Type B pancreatic cell (in vitro differentiated cells): ENCODE data around the gene FKBP5. TPM values are rescaled to one million over a fixed set of nuclear protein-coding genes. Genes with fewer than 3 reads are reported as not detected.
"Not testable (repeated sequence)": the region's sequence is repeated elsewhere in the genome, so short reads cannot be mapped to it uniquely, and the experiment has no call there.

Experiments
- DNase-seq: peaks from one replicate; pipeline ENCODE4 v3.0.0; 2021; ENCODE audit warnings: mixed read lengths; ENCODE audit not compliant: unreplicated experiment; ENCODE audit errors: extremely low spot score
- H3K27ac Mint-ChIP-seq: 2 replicates; pipeline ENCODE4 v1.8.0; 2021; ENCODE audit warnings: mild to moderate bottlenecking, mixed read lengths
- H3K27me3 Mint-ChIP-seq: 2 replicates; pipeline ENCODE4 v1.8.0; 2021; ENCODE audit warnings: mixed read lengths
- H3K36me3 Mint-ChIP-seq: 2 replicates; pipeline ENCODE4 v1.8.0; 2021; ENCODE audit warnings: mixed read lengths
- H3K4me1 Mint-ChIP-seq: one replicate; pipeline ENCODE4 v1.8.0; 2021; ENCODE audit warnings: mixed read lengths; ENCODE audit not compliant: unreplicated experiment
- H3K4me3 Mint-ChIP-seq: 2 replicates; pipeline ENCODE4 v1.8.0; 2021; ENCODE audit warnings: mild to moderate bottlenecking, mixed read lengths
- H3K9me3 Mint-ChIP-seq: 2 replicates; pipeline ENCODE4 v1.8.0; 2021; ENCODE audit warnings: mixed read lengths
- total RNA-seq: library from RNA; stranded (reverse); gene quantifications from 2 replicates; pipeline ENCODE4 v1.2.1, GENCODE V29; 2021; ENCODE audit warnings: low replicate concordance
- TF ChIP-seq, protein P1 (sequence below): fragments of 200-600 bp; sonication (generic); conservative IDR thresholded peaks from 2 replicates; pipeline ENCODE4 v1.5.0; 2021; ENCODE audit warnings: antibody characterized with exemption, mild to moderate bottlenecking

FKBP5 gene
- total RNA-seq, 1 donor from 2014 or later = 12.5 TPM

DNA sequence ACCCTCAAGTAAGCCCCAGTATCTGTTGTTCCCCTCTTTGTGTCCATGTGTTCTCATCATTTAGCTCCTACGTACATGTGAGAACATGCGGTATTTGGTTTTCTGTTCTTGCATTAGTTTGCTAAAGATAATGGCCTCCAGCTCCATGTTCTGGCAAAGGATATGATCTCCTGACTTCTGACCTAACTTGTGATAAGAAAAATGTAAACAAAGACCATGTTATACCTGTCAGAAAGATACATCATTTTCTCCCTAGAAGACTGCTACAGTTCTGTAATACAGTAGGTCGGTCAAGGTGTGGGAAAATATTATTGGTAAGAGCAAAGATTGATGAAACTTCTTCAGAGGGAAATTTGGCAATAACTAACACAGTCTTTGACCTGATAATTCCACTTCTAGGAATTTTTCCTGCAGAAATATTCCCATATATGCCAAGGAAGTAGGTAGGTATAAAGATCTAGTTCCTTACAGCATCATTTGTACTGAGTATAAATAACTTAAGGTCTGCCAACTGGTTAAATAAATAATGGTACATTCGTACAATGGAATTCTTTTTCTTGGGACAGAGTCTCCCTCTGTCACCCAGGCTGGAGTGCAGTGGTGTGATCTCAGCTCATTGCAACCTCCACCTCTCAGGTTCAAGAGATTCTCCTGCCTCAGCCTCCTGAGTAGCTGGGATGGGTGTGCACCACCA lies 19.1 kb upstream of the FKBP5 start:
- Mint-ChIP-seq H3K9me3 (peaks cover 10% of the 10 kb centered on the region), H3K4me3 (no peak overlapping the region), H3K27ac (no peak overlapping the region), H3K4me1 (no peaks in the 10 kb centered on the region), H3K36me3 (no peaks in the 10 kb centered on the region), H3K27me3 (no peaks in the 10 kb centered on the region)
- DNase-seq = no peak
- TF ChIP-seq, protein P1, sequence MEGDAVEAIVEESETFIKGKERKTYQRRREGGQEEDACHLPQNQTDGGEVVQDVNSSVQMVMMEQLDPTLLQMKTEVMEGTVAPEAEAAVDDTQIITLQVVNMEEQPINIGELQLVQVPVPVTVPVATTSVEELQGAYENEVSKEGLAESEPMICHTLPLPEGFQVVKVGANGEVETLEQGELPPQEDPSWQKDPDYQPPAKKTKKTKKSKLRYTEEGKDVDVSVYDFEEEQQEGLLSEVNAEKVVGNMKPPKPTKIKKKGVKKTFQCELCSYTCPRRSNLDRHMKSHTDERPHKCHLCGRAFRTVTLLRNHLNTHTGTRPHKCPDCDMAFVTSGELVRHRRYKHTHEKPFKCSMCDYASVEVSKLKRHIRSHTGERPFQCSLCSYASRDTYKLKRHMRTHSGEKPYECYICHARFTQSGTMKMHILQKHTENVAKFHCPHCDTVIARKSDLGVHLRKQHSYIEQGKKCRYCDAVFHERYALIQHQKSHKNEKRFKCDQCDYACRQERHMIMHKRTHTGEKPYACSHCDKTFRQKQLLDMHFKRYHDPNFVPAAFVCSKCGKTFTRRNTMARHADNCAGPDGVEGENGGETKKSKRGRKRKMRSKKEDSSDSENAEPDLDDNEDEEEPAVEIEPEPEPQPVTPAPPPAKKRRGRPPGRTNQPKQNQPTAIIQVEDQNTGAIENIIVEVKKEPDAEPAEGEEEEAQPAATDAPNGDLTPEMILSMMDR = no peak

DNA sequence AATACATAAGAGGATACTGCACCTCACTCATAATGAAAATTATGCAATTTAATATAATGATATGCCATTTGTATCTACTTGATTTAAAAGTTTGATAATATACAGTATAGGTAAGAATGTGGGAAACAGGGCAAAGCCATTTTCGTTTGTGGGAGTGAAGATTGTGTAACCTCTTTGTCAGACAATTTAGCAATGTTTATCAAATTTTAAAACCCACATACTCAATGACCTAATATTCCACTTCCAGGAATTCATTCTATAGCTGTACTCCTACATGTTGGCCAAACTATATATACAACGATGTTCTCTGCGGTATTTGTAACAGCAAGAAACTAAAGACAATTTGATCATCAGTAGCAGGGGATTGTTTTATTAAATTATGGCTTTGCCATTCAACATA lies 17.8 kb upstream of the FKBP5 start:
- TF ChIP-seq, protein P1 = no peak
- H3K9me3 Mint-ChIP-seq = peaks cover 10% of the 10 kb centered on the region
- no peaks in the 10 kb centered on the region for H3K27me3 Mint-ChIP-seq
- H3K27ac Mint-ChIP-seq = no peak overlapping the region
- no peak for DNase-seq
- no peaks in the 10 kb centered on the region for H3K4me1 Mint-ChIP-seq
- H3K4me3 Mint-ChIP-seq = no peak overlapping the region
- no peaks in the 10 kb centered on the region for H3K36me3 Mint-ChIP-seq

DNA sequence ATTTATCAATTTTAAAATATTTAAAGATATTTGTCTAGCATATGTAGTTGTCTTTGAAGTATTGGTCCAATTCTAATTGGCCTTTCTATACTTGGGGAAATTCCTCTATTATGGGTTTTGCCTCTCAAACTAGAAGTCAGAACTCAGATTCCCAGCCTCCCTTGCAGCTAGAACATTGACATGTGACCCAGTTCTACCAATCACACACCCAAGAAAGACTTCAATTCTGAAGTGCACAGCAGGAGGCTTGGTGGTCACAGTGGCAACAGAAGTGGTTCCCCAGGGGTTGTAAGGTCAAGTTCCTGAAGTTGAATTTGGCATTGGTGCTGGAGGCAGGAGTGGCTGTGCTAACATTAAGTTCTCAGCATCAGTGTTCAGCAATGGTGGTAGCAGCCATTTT lies 14.8 kb upstream of the FKBP5 start:
- Mint-ChIP-seq H3K36me3 (no peaks in the 10 kb centered on the region), H3K4me3 (no peak overlapping the region), H3K27me3 (no peaks in the 10 kb centered on the region), H3K9me3 (peaks cover 6% of the 10 kb centered on the region), H3K4me1 (no peaks in the 10 kb centered on the region), H3K27ac (no peak overlapping the region)
- TF ChIP-seq, protein P1 = no peak
- peak; percentile 15 for DNase-seq

DNA sequence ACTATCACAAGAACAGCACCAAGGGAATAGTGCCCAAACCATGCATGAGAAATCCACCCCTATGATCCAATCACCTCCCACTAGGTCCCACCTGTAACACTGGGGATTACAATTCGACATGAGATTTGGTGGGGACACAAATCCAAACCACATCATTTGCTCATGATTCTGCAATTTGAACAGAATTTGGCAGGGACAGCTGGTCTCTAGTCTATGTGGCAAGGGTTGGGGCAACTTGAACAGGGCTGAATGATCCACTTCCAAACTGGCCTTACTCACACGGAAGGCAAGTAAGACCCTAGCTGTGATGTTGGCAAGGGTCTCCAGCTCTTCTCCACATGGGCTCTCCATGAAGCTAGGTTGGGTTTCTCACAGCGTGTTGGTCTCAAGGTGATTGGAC lies 10.1 kb upstream of the FKBP5 start:
- Mint-ChIP-seq H3K27ac (no peak overlapping the region), H3K4me1 (no peaks in the 10 kb centered on the region), H3K4me3 (no peak overlapping the region), H3K9me3 (peaks cover 8% of the 10 kb centered on the region), H3K27me3 (no peaks in the 10 kb centered on the region), H3K36me3 (no peaks in the 10 kb centered on the region)
- no peak for DNase-seq
- TF ChIP-seq, protein P1 = no peak

DNA sequence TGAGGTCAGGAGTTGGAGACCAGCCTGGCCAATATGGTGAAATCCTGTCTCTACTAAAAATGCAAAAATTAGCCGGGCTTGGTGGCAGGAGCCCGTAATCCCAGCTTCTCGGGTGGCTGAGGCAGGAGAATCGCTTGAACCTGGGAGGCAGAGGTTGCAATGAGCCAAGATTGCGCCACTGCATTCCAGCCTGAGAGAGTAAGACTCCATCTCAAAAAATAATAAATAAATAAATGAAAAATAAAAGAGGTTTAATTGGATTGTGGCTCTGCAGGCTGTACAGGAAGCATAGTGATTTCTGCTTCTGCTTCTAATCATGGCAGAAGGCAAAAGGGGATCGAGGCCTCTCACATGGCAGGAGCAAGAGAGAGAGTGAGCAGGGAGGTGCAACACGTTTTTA lies 9.7 kb upstream of the FKBP5 start:
- H3K4me1 Mint-ChIP-seq, DNase-seq, H3K36me3 Mint-ChIP-seq, H3K4me3 Mint-ChIP-seq, H3K9me3 Mint-ChIP-seq, H3K27me3 Mint-ChIP-seq, H3K27ac Mint-ChIP-seq: not testable (repeated sequence)

DNA sequence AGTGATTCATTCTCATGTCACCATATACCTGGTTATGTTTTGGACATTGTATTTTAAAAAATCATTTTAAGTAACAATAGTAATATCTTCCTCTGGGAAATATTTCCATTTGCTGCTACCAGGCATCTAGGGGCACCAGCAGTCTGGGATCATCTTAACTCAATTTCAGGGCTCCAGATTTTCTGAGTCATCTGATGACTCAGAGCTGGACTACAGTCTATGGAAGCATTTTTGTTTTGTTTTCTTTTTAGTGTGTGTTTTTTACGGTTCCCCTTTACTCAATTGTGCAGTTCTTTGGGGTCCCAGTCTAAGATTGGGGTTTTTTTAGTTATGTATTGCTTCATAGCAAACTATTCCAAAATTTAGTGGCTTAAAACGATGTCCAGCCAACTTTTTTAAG lies 5.7 kb upstream of the FKBP5 start:
- H3K27me3 Mint-ChIP-seq = no peaks in the 10 kb centered on the region
- TF ChIP-seq, protein P1 = no peak
- H3K4me1 Mint-ChIP-seq = peaks cover 9% of the 10 kb centered on the region
- H3K9me3 Mint-ChIP-seq = peaks cover 5% of the 10 kb centered on the region
- H3K4me3 Mint-ChIP-seq = no peak overlapping the region
- H3K27ac Mint-ChIP-seq = no peak overlapping the region
- no peak for DNase-seq
- no peaks in the 10 kb centered on the region for H3K36me3 Mint-ChIP-seq
